Raji (cell line): ENCODE measurements around the gene SH3BP5L.

ENCODE experiments used
- POLR2A ChIP-seq: IDR thresholded peaks from 2 replicates; pipeline ENCODE4 v1.6.1; 2011; ENCODE audit warnings: low read depth, low read length, control low read depth; ENCODE audit not compliant: insufficient read depth

The SH3BP5L gene

DNA sequence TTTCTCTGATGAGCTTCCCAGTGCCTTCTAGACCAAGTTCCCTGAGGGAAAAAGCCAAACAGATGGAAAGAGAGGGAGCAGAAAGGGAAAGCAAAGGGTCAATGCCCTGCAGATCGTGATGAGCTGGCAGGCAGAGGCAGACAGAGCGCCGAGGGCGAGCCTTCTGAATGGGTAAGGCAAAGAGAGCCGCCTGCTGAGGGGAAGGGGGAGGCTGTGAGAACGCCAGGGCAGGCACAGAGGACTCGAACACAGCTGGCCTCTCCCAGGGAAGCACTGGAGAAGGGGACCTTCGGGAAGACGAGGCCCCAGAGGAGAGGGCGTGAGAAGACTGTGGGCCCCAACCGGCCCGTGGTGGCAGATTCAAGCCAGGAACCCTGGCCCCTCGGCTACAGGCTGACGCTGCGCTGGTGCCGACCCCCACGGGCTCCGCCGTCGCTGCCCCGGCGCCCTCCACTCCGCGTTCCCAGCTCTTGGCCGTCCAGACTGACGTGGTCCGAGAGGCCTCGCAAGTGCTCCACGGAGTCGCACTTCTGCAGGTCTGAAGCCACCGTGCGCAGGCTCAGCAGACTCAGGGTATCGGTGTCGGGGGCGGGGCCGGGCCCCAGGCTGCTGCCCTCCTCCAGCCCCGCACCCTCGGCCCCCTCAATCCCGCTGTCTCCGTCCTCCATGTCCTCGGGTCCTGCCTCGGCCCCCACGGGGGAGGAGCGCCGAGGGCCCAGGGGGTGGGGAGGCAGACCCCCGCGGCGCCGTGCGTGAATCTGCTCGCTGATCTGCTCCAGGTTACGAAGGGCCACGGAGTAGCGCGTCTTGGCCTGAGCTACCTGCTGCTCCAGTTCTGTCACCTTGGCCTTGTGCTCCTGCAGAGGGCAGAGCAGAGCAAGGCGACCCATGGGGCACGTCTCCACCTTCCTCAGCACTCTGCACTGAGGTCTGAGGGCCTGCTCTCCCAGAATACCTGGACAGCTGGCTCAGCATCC, 13.9 kb downstream of the SH3BP5L start:
- TF ChIP-seq POLR2A = no peak

- no peak for TF ChIP-seq POLR2A
Measured at GRCh38 chr1:248810727-248811513, 14.8 kb downstream of the SH3BP5L start.

DNA sequence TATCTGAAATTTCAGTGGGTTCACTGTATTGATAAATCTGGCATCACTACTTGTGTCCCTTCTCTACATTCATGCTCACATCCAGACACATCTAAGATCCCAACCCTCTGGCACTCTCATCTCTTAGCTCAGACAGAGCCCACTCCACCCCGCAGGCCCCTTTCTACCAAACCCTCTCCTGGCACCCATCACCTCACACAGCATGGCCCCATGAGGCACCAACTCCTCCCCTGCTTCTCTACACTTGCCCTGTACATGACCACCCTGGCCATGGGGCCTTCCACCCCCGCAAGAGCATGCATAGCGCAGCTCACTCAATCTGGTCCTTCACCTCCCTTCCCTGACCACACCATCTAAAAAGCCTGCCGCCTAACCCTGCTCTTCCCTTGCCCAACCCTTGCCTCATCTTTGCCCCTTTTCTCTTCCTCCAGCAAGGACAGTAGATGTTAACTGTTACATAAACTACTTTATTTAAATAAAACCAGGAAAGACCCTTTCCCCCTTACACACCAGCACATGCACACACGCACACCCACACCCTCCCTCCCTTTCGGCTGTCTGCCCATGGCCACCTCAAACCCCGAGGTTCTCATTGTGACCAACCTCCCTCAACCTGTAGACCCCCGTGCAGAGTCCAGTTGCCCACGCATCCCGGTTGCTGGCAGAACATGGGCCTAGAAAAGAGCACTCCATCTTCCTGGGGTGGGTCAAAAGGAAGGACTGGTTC, 15.6 kb downstream of the SH3BP5L start:
- no peak for TF ChIP-seq POLR2A

GRCh38 chr1:248808876-248809275, 16.8 kb downstream of the SH3BP5L start:
- TF ChIP-seq POLR2A = no peak

- TF ChIP-seq POLR2A = no peak
Measured at GRCh38 chr1:248807067-248807737, 18.5 kb downstream of the SH3BP5L start.

DNA sequence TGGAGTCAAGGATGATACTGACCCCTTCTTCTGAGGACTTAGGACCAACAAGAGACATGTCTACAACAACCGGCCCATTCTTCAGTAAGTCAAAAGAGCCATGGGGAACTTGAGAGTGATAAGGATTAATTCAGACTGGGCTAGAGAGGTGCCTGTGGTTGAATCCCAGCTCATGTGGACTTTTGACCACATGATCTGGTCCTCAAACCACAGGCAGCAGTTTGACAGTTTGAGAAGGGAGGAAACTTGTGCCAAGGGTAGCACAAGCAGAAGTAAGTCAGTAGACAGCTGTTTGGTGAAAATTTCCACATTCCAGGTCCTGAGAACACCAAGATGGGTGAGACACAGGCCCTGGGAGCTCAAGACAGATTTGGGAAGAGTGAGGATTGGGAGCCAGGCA, 19.8 kb downstream of the SH3BP5L start:
- TF ChIP-seq POLR2A = no peak

- TF ChIP-seq POLR2A = peak; percentile 38; the same call in 1 of the 2 replicates
Measured at GRCh38 chr1:248804771-248805681, 20.7 kb downstream of the SH3BP5L start.

DNA sequence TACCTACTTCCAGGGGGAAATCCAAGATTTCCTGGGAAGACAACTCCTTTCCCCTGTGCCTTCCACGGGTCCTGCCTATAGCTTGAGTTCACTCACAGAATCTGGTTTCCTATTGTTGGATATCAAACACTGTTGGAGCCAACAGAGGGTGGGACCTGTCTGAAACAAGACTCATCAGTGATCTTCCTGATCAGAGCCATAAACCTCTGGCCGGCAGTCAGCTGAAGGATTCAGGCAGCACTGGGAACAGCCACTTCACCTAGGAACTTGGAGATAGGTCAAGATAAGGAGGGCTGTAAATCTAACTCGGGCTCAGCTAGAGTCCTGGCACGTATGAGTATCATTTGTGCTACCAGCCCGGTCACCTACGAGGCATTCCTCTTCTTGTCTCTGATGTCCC, 23.3 kb downstream of the SH3BP5L start:
- no peak for TF ChIP-seq POLR2A

DNA sequence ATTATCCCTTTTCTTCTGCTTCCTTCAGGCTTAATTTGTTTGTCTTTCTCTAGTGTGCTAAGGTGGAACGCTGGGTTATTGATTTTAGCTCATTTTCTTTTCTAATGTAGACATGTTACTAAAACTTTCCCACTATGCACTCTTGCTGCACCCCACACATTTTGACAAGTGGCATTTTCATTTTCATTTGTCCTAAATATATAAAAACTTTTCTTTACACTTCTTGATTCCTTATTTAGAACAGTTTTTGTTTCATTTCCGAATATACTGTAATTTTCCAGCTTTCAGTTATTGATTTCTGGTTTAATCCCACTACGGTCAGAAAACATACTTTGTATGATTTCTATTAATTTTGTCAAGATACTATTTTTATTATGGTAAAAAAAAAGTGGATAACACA, 25.3 kb downstream of the SH3BP5L start:
- TF ChIP-seq POLR2A = no peak

DNA sequence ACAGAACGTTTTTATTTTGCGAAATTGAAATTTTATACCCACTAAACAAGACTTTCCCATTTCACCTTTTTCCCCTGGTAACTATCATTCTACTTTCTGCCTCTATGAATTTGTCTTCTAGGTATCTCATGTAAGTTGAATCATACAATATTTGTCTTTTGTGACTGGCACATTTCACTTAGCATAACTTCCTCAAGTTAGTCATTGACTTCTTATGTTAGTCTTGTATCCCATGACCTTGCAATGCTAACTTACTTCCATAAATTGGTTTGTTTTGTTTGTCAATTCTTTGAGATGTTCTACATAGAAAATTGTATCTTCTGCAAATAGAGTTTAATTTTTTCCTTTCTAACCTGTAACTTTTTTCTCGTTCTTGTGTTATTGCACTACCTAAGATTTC, 26.9 kb downstream of the SH3BP5L start:
- no peak for TF ChIP-seq POLR2A

- TF ChIP-seq POLR2A = no peak
Measured at GRCh38 chr1:248793592-248793991, 32.1 kb downstream of the SH3BP5L start.

DNA sequence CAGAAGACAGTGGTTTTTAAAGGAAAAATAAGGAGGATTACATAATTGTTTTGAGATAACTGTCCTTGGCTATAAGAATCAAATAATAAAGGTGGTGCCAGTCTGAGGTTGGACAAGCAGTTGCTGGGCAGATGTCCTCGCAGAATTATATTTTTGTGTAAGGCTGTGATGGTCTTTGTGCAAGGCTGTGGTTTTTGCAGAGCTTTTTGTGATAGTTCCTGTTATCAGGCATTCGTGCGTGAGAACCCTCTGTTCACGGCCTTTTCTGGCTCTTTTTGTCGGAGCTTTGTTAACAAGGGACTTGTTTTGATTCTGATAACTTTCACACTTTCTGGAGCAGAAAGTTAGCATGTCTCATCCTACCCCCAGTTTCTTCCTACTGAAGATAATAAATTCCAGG, 33.4 kb downstream of the SH3BP5L start:
- TF ChIP-seq POLR2A = no peak

- TF ChIP-seq POLR2A = no peak
Measured at GRCh38 chr1:248791010-248791409, 34.7 kb downstream of the SH3BP5L start.

GRCh38 chr1:248790456-248790855, 35.3 kb downstream of the SH3BP5L start:
- no peak for TF ChIP-seq POLR2A
